GM12864 (cell line): ENCODE data around the gene CCDC71.
A peak's percentile ranks its signal among the peaks of the same experiment; 100 is the strongest.

ENCODE experiments used
- DNase-seq: peaks from one replicate; pipeline ENCODE4 v3.0.0-alpha.2; 2011; ENCODE audit warnings: low read depth
- H3K4me3 ChIP-seq: 2 replicates; pipeline ENCODE4 v1.5.1; 2011; ENCODE audit warnings: mild to moderate bottlenecking, low read depth, low read length, control low read depth
- CTCF ChIP-seq: IDR thresholded peaks from 2 replicates; pipeline ENCODE4 v1.5.1; 2011; ENCODE audit warnings: low read depth, mild to moderate bottlenecking, moderate library complexity, low read length, control low read depth, inconsistent platforms; ENCODE audit errors: missing control alignments

CCDC71 gene

DNA sequence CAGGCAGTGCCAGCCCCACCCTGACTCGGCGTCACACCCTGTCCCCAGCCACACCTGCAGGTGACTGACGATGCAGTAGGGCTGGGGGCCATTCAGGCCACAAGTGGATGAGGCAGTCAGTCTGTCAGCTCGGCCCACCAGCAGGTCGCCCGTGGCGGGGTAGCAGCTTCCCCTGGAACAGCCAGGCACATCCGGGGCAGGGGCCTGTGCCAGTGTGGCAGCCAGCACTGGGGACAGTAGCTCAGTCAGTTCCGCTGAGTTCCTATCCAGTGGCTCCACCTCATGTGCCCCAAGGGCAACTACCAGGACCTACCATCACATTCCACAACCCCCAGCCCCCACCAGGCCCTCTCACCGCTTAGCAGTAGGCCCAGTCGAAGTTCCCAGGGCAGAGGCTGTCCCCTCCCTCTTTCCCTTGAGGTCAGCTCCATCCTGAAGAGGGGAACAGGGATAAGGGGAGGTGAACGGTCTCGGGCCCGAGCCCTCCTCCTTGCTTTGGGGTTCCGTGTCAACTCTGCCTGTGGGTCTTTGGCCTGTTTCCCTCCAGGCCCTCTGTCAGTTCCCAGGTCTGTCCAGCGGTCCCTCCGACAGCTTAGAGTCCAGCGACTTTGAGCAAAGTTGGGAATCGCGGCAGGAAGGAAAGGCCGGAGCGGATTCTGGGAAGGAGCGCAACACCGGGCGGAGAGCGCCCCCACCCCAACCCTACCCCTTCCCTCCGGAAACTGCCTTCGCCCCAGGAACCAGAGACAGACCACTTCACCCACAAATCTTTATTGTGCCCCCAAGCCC is 33.5 kb downstream of the CCDC71 start, which contains the start of gene LAMB2:
TSS of gene LAMB2 (minus strand) at position 614 of the 789 bp plus-strand sequence. CDS start at position 431, 183 bp downstream.
- TF ChIP-seq CTCF = no peak
- no peak for DNase-seq
- no peak within 1 kb of the TSS for H3K4me3 ChIP-seq

DNA sequence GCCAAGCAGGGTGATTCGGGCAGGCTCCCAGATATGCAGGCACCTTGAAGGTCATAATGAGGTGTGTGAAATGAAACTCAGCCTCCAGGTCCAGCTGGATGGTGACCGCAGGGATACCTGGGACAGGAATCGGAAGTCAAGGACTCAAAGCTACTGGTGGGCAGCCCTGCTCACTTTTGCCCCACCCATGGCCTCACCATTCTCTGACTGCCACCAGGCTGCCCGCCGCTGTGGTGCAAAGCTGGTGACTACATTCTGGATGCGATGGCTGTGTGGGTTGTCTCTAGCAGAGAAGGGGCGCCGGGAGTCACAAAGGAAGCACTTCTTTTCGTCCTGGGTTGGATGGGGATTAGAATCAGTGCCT is 34.1 kb downstream of the CCDC71 start:
- H3K4me3 ChIP-seq = no peak overlapping the region
- no peak for TF ChIP-seq CTCF
- no peak for DNase-seq

DNA sequence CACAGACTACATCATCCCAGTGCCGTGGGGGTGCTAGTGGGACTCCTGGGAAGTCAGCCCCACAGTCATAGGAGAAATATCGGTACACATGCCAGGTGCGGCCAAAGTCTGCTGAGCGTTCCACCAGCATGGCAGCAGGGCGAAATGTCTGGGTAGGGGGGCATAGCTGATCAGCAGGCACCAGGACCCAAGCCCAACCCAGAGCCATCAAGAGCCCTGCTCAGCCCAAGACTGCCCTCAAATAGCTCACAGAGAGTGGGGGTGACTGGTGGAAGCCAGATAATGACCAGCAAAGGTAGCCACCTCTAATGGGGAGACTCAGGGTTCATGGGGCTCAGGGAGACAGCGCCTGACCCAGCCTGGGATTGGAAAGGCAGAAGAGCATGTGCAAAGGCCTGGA is 34.6 kb downstream of the CCDC71 start:
- no peak overlapping the region for H3K4me3 ChIP-seq
- TF ChIP-seq CTCF = no peak
- DNase-seq = no peak

DNA sequence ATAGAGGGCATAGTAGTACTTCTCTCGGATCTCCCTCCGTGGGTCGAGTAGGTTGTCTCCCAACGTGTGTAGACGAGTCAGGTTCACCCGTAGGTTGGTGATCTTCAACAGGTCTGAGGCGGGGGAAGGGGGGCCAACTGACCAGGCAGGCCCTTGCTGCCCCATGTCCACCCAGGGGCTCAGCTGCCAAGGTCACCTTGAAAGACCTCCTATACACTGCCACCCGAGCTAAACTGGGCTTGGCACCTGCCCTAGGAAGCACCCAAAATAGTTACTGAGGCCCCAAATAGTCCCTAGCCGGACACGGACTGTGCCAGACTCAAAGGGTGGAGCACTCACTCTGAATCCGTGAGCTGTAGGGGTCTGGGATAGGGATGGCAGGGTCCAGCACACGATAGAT is 35.1 kb downstream of the CCDC71 start:
- no peak for DNase-seq
- no peak for TF ChIP-seq CTCF
- no peak overlapping the region for H3K4me3 ChIP-seq

- DNase-seq = no peak
- peak; percentile 42 for TF ChIP-seq CTCF
- H3K4me3 ChIP-seq = no peak overlapping the region
Observed at GRCh38 chr3:49124991-49125670, 41.0 kb downstream of the CCDC71 start.

GRCh38 chr3:49124203-49124602 is 41.9 kb downstream of the CCDC71 start:
- TF ChIP-seq CTCF = no peak

GRCh38 chr3:49123687-49124086 is 42.4 kb downstream of the CCDC71 start:
- no peak for TF ChIP-seq CTCF
- DNase-seq = no peak
- H3K4me3 ChIP-seq = no peak overlapping the region

More at GRCh38 chr3:49124203-49124602, 41.9 kb downstream of the CCDC71 start:
- H3K4me3 ChIP-seq = no peak overlapping the region
- DNase-seq = no peak
